ENCODE data around the gene TMEM125.

GRCh38 chr1:43274125-43274803, 4.5 kb downstream of the TMEM125 start:
- TF ChIP-seq, protein P1, sequence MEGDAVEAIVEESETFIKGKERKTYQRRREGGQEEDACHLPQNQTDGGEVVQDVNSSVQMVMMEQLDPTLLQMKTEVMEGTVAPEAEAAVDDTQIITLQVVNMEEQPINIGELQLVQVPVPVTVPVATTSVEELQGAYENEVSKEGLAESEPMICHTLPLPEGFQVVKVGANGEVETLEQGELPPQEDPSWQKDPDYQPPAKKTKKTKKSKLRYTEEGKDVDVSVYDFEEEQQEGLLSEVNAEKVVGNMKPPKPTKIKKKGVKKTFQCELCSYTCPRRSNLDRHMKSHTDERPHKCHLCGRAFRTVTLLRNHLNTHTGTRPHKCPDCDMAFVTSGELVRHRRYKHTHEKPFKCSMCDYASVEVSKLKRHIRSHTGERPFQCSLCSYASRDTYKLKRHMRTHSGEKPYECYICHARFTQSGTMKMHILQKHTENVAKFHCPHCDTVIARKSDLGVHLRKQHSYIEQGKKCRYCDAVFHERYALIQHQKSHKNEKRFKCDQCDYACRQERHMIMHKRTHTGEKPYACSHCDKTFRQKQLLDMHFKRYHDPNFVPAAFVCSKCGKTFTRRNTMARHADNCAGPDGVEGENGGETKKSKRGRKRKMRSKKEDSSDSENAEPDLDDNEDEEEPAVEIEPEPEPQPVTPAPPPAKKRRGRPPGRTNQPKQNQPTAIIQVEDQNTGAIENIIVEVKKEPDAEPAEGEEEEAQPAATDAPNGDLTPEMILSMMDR (IDR thresholded peaks at IDR 0.05) = no peak
- TF ChIP-seq POLR2A (IDR thresholded peaks at IDR 0.05) = no peak

Measured in heart left ventricle (tissue), 13 donors.